Urinary bladder (tissue), 4 donors: ENCODE measurements around the gene ATXN1. TPM values are rescaled to one million over a fixed set of nuclear protein-coding genes. Genes with fewer than 3 reads are reported as not detected.

ENCODE experiments used
- DNase-seq: peaks from one replicate; pipeline ENCODE4 v3.0.0-alpha.2; 2015; ENCODE audit errors: extremely low spot score
- H3K27ac ChIP-seq: one replicate; pipeline ENCODE4 v1.5.1; 2013; ENCODE audit warnings: low read depth, mild to moderate bottlenecking, moderate library complexity
- H3K36me3 ChIP-seq: one replicate; pipeline ENCODE4 v1.6.1; 2013; ENCODE audit warnings: mild to moderate bottlenecking, moderate library complexity; ENCODE audit not compliant: insufficient read depth
- H3K4me1 ChIP-seq: one replicate; pipeline ENCODE4 v1.6.1; 2013; ENCODE audit warnings: mild to moderate bottlenecking, moderate library complexity; ENCODE audit not compliant: insufficient read depth
- H3K4me3 ChIP-seq: one replicate; pipeline ENCODE4 v1.5.1; 2013; ENCODE audit warnings: low read depth, low read length
- WGBS: extraction: QIAGEN DNeasy Blood & Tissue Kit; methylation state at CpG from one replicate; pipeline ENCODE4 v1.1.7; 2013; 5-methylcytosine and 5-hydroxymethylcytosine counted together
- polyA plus RNA-seq: library from polyadenylated mRNA; stranded (reverse); fragments of 200-250 nt; gene quantifications from one replicate; pipeline ENCODE4 v1.2.3, GENCODE V29; 2013
- total RNA-seq: library from RNA; depleted of rRNA; stranded (reverse); fragments of >200 nt; gene quantifications from one replicate; pipeline ENCODE4 v1.2.3, GENCODE V29; 2014
- donor health status: healthy with polysubstance abuse.
- donor health status: healthy.

The ATXN1 gene
- total and polyA plus RNA-seq, 2 donors, result 15.8 to 137 TPM

DNA sequence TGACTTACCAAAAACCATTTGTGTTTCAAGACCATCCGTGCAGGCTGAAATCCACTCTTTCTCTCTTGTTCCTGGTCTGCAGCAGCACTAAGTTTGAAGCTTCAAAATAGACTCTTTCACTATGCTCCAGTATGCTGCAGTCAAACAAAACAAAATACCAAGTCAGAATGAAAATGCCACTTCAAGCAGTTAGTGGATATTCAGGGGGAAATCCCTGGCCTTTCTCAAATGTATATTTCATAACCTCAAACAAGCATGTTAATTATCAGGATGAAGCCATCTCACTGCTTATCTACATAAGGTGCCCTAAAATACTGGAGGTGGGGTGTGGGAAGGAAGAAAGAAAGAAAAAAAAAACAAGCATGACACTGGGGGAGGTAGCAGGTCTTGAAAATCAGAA is 103.5 kb downstream of the ATXN1 start:
- WGBS, result 70% methylated on average over 1 of the region's 1 CpG
- Histone ChIP-seq H3K4me3 (no peak overlapping the region), H3K4me1 (no peaks in the 10 kb centered on the region), H3K36me3 (no peaks in the 10 kb centered on the region), H3K27ac (no peak overlapping the region)
- DNase-seq, result no peak

GRCh38 chr6:16656451-16656850 is 104.8 kb downstream of the ATXN1 start:
- no peaks in the 10 kb centered on the region for H3K36me3 ChIP-seq
- H3K4me1 ChIP-seq, result no peaks in the 10 kb centered on the region
- no peak for DNase-seq
- no peak overlapping the region for H3K4me3 ChIP-seq
- no peak overlapping the region for H3K27ac ChIP-seq
- 89% methylated on average over 4 of the region's 4 CpGs for WGBS

- H3K36me3 ChIP-seq, result no peaks in the 10 kb centered on the region
- 78% methylated on average over 1 of the region's 1 CpG for WGBS
Observed at GRCh38 chr6:16654701-16655100, 106.6 kb downstream of the ATXN1 start.

GRCh38 chr6:16653226-16653625 is 108.0 kb downstream of the ATXN1 start:
- Histone ChIP-seq H3K4me3 (no peak overlapping the region), H3K36me3 (peaks cover 2% of the 10 kb centered on the region), H3K4me1 (no peaks in the 10 kb centered on the region), H3K27ac (no peak overlapping the region)
- WGBS, result 96% methylated on average over 7 of the region's 7 CpGs
- no peak for DNase-seq

More at GRCh38 chr6:16654701-16655100, 106.6 kb downstream of the ATXN1 start:
- H3K4me1 ChIP-seq, result no peaks in the 10 kb centered on the region
- no peak overlapping the region for H3K4me3 ChIP-seq
- no peak for DNase-seq
- H3K27ac ChIP-seq, result no peak overlapping the region

DNA sequence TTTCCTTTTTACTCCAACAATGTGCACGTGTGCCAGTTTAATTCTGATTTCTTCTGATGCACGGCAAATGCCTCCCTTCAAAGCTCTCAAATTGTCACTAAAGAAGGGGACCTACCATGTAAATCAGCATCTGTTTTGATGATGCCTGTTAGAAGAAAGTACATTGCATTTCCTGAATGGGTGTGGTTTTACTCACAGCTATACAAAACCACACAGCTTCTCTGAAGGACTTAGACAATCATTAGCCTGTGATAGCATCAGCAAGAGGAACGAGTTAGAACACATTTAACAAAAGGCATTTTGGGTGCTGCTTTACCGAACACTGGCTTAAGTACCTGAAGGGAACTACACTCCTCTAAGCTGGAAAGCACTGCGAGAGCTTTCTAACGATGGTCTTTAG is 109.4 kb downstream of the ATXN1 start:
- 76% methylated on average over 6 of the region's 6 CpGs for WGBS
- Histone ChIP-seq H3K27ac (no peak overlapping the region), H3K4me3 (no peak overlapping the region), H3K36me3 (peaks cover 2% of the 10 kb centered on the region), H3K4me1 (no peaks in the 10 kb centered on the region)
- DNase-seq, result peak; percentile 48

DNA sequence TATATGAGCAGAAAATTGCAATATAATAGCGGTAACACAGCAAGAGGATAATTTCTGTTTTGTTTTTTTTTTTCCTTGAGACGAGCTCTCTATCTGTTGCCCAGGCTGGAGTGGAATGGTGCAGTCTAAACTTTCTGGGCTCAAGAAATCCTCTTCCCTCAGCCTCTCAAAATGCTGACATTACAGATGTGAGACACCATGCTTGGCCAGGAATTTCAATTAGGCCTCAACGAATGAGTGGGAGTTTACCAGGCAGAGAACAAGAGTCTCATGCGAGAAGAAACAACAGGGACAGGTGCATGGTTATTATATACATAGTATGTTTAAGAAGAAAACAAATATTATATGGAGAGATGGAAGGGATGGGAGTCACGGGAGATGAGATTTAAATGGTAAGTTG is 111.4 kb downstream of the ATXN1 start:
- WGBS, result 81% methylated on average over 5 of the region's 5 CpGs
- H3K36me3 ChIP-seq, result peaks cover 2% of the 10 kb centered on the region
- DNase-seq, result no peak
- no peaks in the 10 kb centered on the region for H3K4me1 ChIP-seq
- no peak overlapping the region for H3K27ac ChIP-seq
- H3K4me3 ChIP-seq, result no peak overlapping the region

- DNase-seq, result no peak
- 63% methylated on average over 2 of the region's 2 CpGs for WGBS
- no peak overlapping the region for H3K27ac ChIP-seq
Observed at GRCh38 chr6:16649241-16649640, 112.0 kb downstream of the ATXN1 start.

GRCh38 chr6:16648003-16648402 is 113.3 kb downstream of the ATXN1 start:
- Histone ChIP-seq H3K4me3 (no peak overlapping the region), H3K36me3 (peaks cover 2% of the 10 kb centered on the region), H3K4me1 (no peaks in the 10 kb centered on the region), H3K27ac (no peak overlapping the region)
- over 99% methylated on average over 5 of the region's 5 CpGs for WGBS
- no peak for DNase-seq

More at GRCh38 chr6:16649241-16649640, 112.0 kb downstream of the ATXN1 start:
- Histone ChIP-seq H3K4me1 (no peaks in the 10 kb centered on the region), H3K4me3 (no peak overlapping the region), H3K36me3 (peaks cover 2% of the 10 kb centered on the region)

- DNase-seq, result no peak
- 89% methylated on average over 4 of the region's 4 CpGs for WGBS
- Histone ChIP-seq H3K4me1 (no peaks in the 10 kb centered on the region), H3K27ac (no peak overlapping the region), H3K36me3 (peaks cover 2% of the 10 kb centered on the region), H3K4me3 (no peak overlapping the region)
Observed at GRCh38 chr6:16647422-16647821, 113.8 kb downstream of the ATXN1 start.

DNA sequence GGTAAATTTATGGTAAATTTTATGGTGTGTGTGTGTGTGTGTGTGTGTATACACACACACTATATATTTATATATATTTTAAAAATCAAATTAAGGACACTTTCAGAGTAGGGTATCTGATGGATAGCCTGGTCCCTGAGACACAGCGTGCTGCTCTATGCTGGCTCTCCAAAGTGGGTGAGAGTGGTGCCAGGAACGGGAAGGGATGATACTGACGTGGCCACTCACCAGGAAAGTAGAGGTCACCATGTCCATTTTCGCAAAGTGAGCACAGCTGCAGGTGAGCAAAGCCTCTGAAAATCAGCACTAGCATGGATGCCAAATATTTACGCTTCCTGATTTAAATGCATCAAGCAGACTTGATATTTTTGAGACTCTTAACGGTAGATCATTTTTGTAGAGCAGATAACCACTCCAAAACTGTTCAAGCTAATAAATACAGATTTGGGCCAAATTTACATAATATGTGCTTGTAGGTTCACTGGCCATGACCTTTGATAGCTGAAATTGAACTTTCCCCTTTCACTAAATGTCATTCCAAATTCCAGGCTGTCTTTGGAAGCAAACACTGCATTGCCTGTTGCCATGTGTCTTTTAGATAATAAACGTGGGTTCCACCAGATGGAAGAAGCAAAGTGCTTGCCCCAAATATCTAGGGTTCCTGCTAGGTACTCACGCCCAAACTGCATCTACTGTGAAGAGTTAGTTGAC is 116.6 kb downstream of the ATXN1 start:
- 89% methylated on average over 8 of the region's 8 CpGs for WGBS
- Histone ChIP-seq H3K4me3 (no peak overlapping the region), H3K27ac (no peak overlapping the region), H3K4me1 (no peaks in the 10 kb centered on the region), H3K36me3 (peaks cover 2% of the 10 kb centered on the region)
- no peak for DNase-seq

DNA sequence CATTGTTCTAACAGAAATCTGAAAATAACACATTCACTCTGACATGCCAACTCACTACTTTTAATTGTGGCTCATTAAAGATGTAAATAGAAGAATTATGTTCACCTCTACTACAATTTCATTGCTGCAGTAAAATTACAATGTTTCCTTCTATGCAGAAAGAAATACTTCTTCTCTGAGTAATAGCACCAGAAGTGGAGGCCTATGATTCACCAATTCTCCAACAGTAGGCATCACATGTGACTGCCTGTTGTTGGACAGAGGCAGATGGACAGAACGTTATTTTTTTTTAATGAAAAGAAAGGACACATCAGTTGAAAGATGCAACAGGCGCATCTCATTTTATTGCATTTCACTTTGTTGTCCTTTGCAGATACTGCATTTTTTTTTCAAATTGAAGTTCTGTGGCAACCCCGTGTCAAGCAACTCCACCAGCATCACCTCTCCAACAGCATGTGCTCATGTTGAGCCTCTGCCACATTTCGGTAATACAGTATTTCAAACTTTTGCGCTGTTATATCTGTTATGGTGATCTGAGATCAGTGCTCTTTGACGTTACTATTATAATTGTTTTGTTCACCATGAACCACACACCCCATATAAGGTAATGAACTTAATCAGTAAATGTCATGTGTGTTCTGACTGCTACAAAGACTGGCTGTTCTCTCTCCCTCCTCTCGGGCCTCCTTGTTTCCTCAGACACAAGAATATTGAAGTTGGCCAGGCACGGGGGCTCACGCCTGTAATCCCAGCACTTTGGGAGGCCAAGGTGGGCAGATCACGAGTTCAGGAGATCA is 121.4 kb downstream of the ATXN1 start:
- Histone ChIP-seq H3K36me3 (no peaks in the 10 kb centered on the region), H3K4me1 (no peaks in the 10 kb centered on the region), H3K4me3 (no peak overlapping the region), H3K27ac (no peak overlapping the region)
- 86% methylated on average over 10 of the region's 10 CpGs for WGBS
- DNase-seq, result no peak

DNA sequence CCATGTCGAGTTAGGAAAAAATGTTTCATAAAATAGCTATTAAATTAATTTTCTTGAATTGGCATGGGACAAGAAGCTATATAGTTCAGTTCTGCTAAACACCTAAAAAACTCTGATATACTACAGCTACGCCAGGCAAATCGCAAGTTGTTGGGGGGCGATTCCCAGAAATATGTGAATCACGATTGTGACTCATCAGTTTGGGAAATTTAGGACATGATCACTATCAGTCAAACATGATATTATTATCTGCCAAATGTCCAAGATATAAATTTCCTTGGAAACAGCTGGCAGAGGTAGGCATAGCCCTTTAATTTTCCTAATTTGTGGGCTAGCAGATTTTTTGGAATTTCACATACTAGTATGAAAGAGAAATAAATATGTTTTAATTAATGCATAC is 123.6 kb downstream of the ATXN1 start:
- WGBS, result 77% methylated on average over 5 of the region's 5 CpGs
- H3K27ac ChIP-seq, result no peak overlapping the region
- H3K36me3 ChIP-seq, result no peaks in the 10 kb centered on the region
- no peak overlapping the region for H3K4me3 ChIP-seq
- no peaks in the 10 kb centered on the region for H3K4me1 ChIP-seq
- no peak for DNase-seq

- H3K4me1 ChIP-seq, result no peaks in the 10 kb centered on the region
- H3K27ac ChIP-seq, result no peak overlapping the region
- no peak for DNase-seq
- H3K36me3 ChIP-seq, result no peaks in the 10 kb centered on the region
- 79% methylated on average over 14 of the region's 14 CpGs for WGBS
- H3K4me3 ChIP-seq, result no peak overlapping the region
Observed at GRCh38 chr6:16635810-16636602, 125.3 kb downstream of the ATXN1 start.
